Measurements from ENCODE around the gene IGF2BP3. TPM values are rescaled to one million over a fixed set of nuclear protein-coding genes. Genes with fewer than 3 reads are reported as not detected.

Gene IGF2BP3
- total and polyA plus RNA-seq, 2 donors (not counting 1 experiment from before 2014, with no cell fraction given), result 4.3 to 11.2 TPM

DNA sequence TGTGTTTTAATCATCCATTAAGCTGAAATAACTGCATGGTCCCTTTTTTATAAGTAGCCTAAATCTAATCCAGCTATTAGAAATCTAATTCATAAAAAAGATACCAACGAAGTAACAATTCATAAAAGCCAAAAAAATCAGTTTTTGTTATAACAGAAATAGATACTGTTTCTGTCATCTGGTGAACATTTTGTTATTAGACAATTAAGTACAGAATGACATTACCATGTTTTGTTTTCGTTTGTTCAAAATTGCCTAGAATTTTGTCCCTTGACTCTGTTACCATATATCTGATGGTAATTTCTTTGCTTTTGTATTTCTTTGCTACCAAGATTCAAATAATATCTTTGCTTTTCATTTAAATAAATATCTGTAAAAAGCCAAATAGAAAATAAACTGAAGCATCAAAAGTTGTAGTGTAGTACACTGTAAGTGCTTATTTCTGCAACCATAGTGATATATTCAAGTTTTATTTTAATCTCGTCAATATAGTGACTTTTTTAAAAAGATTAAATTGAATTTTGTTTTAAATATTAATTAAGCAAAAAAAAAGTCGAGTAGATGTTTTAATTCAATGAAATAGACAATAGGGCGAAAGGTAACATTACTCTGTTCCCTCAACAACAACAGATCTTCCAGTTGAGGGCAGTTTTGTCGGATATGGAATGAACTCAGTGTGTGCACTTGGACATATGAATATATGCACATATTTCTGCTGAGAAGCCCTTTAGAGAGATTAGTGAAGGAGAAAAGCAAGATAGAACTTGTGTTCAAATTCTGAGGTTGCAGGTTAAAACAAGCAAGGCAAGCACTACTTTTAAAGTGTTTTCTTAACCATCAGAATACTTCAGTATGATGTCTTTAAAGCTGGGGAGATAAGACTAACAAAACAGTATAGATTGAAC lies 7.9 kb upstream of the IGF2BP3 start:
- Histone ChIP-seq H3K27me3 (ENCODE audit: control insufficient read depth, insufficient read depth, low read length) (peaks cover 34% of the 10 kb centered on the region), H4K20me1 (ENCODE audit: control insufficient read depth, extremely low read depth, insufficient read depth, low read length) (peaks cover 2% of the 10 kb centered on the region), H3K27ac (ENCODE audit: insufficient read depth, low read length) (no peak overlapping the region), H3K4me3 (replicated peaks in 1 of 4; ENCODE audit: control extremely low read depth in 1 of 4, insufficient read depth in 1 of 4, low read depth in 3 of 4, low read length in 4 of 4) (no peak overlapping the region), H3K36me3 (ENCODE audit: control insufficient read depth, insufficient read depth, low read length) (no peaks in the 10 kb centered on the region), H3K79me2 (ENCODE audit: control insufficient read depth, insufficient read depth, low read length) (no peaks in the 10 kb centered on the region), H3K4me2 (ENCODE audit: extremely low read depth, insufficient read depth, low read length) (no peak overlapping the region), H3K9me3 (ENCODE audit: control insufficient read depth, insufficient read depth, low read depth, low read length) (no peaks in the 10 kb centered on the region), H3K4me1 (ENCODE audit: control insufficient read depth, extremely low read depth, insufficient read depth, low read length) (peaks cover 2% of the 10 kb centered on the region), H3K9ac (ENCODE audit: insufficient read depth, low read length) (no peak overlapping the region), H2AFZ (ENCODE audit: low read length) (no peak overlapping the region)
- TF ChIP-seq, protein P1, sequence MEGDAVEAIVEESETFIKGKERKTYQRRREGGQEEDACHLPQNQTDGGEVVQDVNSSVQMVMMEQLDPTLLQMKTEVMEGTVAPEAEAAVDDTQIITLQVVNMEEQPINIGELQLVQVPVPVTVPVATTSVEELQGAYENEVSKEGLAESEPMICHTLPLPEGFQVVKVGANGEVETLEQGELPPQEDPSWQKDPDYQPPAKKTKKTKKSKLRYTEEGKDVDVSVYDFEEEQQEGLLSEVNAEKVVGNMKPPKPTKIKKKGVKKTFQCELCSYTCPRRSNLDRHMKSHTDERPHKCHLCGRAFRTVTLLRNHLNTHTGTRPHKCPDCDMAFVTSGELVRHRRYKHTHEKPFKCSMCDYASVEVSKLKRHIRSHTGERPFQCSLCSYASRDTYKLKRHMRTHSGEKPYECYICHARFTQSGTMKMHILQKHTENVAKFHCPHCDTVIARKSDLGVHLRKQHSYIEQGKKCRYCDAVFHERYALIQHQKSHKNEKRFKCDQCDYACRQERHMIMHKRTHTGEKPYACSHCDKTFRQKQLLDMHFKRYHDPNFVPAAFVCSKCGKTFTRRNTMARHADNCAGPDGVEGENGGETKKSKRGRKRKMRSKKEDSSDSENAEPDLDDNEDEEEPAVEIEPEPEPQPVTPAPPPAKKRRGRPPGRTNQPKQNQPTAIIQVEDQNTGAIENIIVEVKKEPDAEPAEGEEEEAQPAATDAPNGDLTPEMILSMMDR (conservative IDR thresholded peaks at IDR 0.05 in 1 of 2, IDR thresholded peaks at IDR 0.05 in 1 of 2; ENCODE audit: low read depth in 1 of 2, low read length in 2 of 2), result no peak
- TF ChIP-seq EZH2 (IDR thresholded peaks at IDR 0.05; ENCODE audit: low read length, missing control alignments), result no peak
- no peak for DNase-seq (ENCODE audit: low read depth in 2 of 2)

DNA sequence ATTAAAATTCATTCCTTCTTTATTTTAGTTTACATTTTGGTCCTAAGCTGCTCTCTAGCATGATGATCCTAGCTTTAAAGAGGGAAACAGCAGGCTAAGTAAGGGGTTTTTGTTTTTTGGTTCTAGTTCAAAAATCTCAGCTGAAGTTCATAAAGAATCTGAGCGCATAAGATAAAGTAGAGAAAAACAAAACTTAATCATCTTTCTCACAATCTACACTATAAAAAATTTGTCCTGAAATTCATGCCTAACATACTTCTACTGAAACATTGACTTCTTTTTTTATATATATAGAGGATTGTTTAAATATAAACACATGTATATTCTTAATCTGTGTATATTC lies 6.8 kb upstream of the IGF2BP3 start:
- H3K9me3 ChIP-seq (ENCODE audit: control insufficient read depth, insufficient read depth, low read depth, low read length), result no peaks in the 10 kb centered on the region
- H3K27me3 ChIP-seq (ENCODE audit: control insufficient read depth, insufficient read depth, low read length), result peaks cover 34% of the 10 kb centered on the region
- H4K20me1 ChIP-seq (ENCODE audit: control insufficient read depth, extremely low read depth, insufficient read depth, low read length), result peaks cover 2% of the 10 kb centered on the region
- H2AFZ ChIP-seq (ENCODE audit: low read length), result no peak overlapping the region
- H3K36me3 ChIP-seq (ENCODE audit: control insufficient read depth, insufficient read depth, low read length), result no peaks in the 10 kb centered on the region
- peak overlapping the region in 1 of 4 experiments; percentile 82 for H3K4me3 ChIP-seq (replicated peaks in 1 of 4; ENCODE audit: control extremely low read depth in 1 of 4, insufficient read depth in 1 of 4, low read depth in 3 of 4, low read length in 4 of 4)
- no peak overlapping the region for H3K9ac ChIP-seq (ENCODE audit: insufficient read depth, low read length)
- H3K4me2 ChIP-seq (ENCODE audit: extremely low read depth, insufficient read depth, low read length), result no peak overlapping the region
- TF ChIP-seq EZH2 (IDR thresholded peaks at IDR 0.05; ENCODE audit: low read length, missing control alignments), result no peak
- TF ChIP-seq, protein P1 (conservative IDR thresholded peaks at IDR 0.05 in 1 of 2, IDR thresholded peaks at IDR 0.05 in 1 of 2; ENCODE audit: low read depth in 1 of 2, low read length in 2 of 2), result no peak
- DNase-seq (ENCODE audit: low read depth in 2 of 2), result no peak
- no peaks in the 10 kb centered on the region for H3K79me2 ChIP-seq (ENCODE audit: control insufficient read depth, insufficient read depth, low read length)
- peaks cover 2% of the 10 kb centered on the region for H3K4me1 ChIP-seq (ENCODE audit: control insufficient read depth, extremely low read depth, insufficient read depth, low read length)
- H3K27ac ChIP-seq (ENCODE audit: insufficient read depth, low read length), result no peak overlapping the region

DNA sequence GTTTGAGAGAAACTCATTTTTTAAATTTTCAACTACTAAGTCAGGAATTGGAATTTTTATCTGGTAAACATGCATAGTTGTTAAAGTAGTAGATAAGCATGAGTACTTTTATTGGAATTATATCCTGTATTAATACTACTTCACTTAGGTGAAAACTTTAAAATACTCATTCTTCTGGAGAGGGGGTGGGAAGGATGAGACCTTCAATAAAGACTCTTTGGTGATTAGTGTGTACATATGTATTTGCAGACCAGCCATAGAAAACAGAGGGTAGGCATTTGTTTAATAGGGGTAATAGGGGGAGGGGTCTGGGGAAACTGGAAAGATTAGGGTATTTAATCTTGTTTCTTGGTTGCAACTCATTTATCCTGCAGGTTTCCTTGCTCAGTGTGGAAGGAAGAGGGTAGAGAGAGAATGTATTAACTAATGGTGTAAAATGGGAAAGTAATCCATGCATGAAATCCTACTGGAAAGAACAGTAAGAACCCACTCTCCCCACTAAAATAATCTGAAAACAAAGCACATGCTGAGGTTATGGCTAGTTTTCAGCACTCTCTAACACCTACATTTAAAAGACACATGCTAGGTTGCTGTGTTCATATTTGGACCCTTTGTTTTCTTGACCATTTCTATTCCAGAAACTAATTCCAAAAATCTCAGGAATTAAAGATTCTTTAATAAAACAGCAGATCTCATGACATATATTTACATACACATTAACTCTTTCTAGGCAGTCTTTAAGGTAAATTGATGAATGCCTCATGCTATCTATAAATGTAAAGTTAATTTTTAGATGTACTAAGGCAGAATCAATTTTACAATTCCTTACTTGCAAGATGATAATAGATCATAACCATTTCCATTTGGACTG lies 6.2 kb upstream of the IGF2BP3 start:
- peaks cover 2% of the 10 kb centered on the region for H3K4me1 ChIP-seq (ENCODE audit: control insufficient read depth, extremely low read depth, insufficient read depth, low read length)
- no peak overlapping the region for H3K4me2 ChIP-seq (ENCODE audit: extremely low read depth, insufficient read depth, low read length)
- no peaks in the 10 kb centered on the region for H3K36me3 ChIP-seq (ENCODE audit: control insufficient read depth, insufficient read depth, low read length)
- no peak overlapping the region for H3K27ac ChIP-seq (ENCODE audit: insufficient read depth, low read length)
- H2AFZ ChIP-seq (ENCODE audit: low read length), result no peak overlapping the region
- no peak for TF ChIP-seq EZH2 (IDR thresholded peaks at IDR 0.05; ENCODE audit: low read length, missing control alignments)
- TF ChIP-seq, protein P1 (conservative IDR thresholded peaks at IDR 0.05 in 1 of 2, IDR thresholded peaks at IDR 0.05 in 1 of 2; ENCODE audit: low read depth in 1 of 2, low read length in 2 of 2), result no peak
- H3K27me3 ChIP-seq (ENCODE audit: control insufficient read depth, insufficient read depth, low read length), result peaks cover 34% of the 10 kb centered on the region
- H4K20me1 ChIP-seq (ENCODE audit: control insufficient read depth, extremely low read depth, insufficient read depth, low read length), result peaks cover 2% of the 10 kb centered on the region
- no peaks in the 10 kb centered on the region for H3K9me3 ChIP-seq (ENCODE audit: control insufficient read depth, insufficient read depth, low read depth, low read length)
- no peak for DNase-seq (ENCODE audit: low read depth in 2 of 2)
- no peaks in the 10 kb centered on the region for H3K79me2 ChIP-seq (ENCODE audit: control insufficient read depth, insufficient read depth, low read length)
- peak overlapping the region in 1 of 4 experiments; percentile 82 for H3K4me3 ChIP-seq (replicated peaks in 1 of 4; ENCODE audit: control extremely low read depth in 1 of 4, insufficient read depth in 1 of 4, low read depth in 3 of 4, low read length in 4 of 4)
- no peak overlapping the region for H3K9ac ChIP-seq (ENCODE audit: insufficient read depth, low read length)
